AG09319 (cell line): ENCODE measurements around the gene RCAN2.

Experiments used
- DNase-seq: peaks from one replicate; pipeline ENCODE4 v3.0.0-alpha.2; 2010; ENCODE audit warnings: low read depth; ENCODE audit errors: extremely low read depth
- CTCF ChIP-seq: IDR thresholded peaks from 2 replicates; pipeline ENCODE4 v1.5.1; 2011; ENCODE audit warnings: low read depth, mild to moderate bottlenecking, inconsistent platforms, low read length, moderate library complexity

RCAN2 gene

GRCh38 chr6:46521464-46521971 is 30.3 kb upstream of the RCAN2 start:
- no peak for DNase-seq
- TF ChIP-seq CTCF = no peak

GRCh38 chr6:46517202-46517601 is 26.0 kb upstream of the RCAN2 start:
- TF ChIP-seq CTCF = no peak
- DNase-seq = no peak

- DNase-seq = no peak
- TF ChIP-seq CTCF = no peak
Observed at GRCh38 chr6:46513533-46513932, 22.3 kb upstream of the RCAN2 start.

DNA sequence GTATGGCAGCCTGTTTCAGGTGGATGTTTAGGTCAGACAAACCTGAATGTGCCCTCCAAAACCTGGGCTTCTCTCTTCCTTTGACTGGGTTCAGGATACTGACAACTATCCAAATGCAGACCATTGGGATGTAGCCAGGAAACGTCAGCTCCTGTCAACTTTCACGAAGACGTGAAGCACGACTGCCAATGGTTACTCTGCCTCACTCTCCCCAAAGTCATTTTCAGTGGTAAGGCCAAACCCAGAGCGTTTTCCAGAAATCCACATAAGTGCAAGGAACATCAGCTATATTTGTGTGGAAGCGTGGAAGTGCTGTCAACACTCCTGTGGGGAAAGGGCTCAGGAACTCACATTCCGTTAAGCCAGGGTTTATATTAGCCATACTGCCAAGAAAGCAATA is 20.1 kb upstream of the RCAN2 start:
- no peak for DNase-seq
- no peak for TF ChIP-seq CTCF

DNA sequence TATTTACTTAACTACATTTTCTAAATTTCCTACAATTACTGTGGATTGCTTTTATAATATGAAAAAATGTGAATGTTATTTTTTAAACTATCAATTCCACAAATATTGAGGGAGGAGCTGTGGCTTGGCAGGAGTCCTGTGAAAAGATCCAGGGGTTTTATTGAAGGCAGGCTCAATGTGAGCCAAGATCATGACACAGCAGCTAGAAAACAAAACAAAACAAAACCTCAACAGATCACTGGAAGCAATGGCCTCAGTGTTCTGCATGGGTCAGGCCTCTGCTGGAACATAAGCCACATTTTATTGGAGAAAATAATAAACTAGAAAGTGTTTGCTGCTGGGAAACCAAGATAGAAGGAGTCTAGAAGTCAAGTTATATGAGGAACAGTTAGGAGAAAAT is 19.4 kb upstream of the RCAN2 start:
- TF ChIP-seq CTCF = no peak
- DNase-seq = peak; percentile 69

DNA sequence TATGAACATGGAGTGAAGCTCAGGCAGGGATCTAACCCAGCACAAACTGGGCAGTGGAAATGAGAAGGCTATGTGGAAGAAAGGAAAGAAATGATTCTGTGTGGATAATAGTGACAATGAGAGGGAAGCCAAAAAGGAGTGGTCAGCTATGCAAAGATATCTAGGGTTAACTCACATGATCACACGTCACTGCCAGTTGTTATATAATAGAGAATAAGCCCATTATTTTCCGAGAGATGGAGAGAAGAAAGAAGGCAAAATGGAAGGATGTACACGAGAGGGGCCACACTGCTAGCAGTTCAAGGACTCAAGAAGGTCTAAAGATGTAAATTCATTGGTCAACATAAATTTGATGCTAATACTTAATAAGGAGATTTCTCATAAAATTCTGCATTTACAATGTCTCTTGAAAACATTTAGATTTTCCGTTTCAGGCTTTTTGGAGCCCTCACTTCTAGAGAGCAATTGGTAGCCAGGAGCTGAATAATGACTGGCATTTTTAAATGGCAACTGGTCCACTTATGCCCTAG is 18.8 kb upstream of the RCAN2 start:
- no peak for TF ChIP-seq CTCF
- DNase-seq = no peak

DNA sequence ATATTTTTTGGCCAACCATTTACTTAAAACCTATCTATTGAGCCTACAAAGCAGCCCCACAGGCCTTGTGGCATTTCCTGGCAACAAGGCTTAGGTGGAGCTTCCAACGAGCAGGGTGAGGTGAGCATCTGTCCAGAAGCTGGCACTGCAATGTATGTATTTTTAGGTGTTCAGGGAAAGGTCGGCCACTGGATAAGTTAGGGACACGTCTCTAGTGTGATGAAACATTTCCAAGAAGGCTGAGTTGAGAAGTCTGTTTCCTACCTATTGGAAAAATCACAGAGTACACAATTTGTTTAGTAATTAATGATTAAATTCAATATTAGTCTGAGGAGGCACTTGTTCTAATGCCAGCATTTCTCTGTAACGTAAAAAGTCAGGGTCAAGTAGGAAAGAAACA is 17.8 kb upstream of the RCAN2 start:
- no peak for TF ChIP-seq CTCF
- DNase-seq = no peak
